ENCODE results near the gene SNX18.

The SNX18 gene

GRCh38 chr5:54561651-54562050 lies 44.1 kb downstream of the SNX18 start:
- Histone ChIP-seq H3K4me3 (ENCODE audit: low read depth in 1 of 2, low read length in 2 of 2) (no peak overlapping the region), H3K27ac (ENCODE audit: low read length) (no peak overlapping the region), H3K27me3 (ENCODE audit: low read depth, low read length) (no peaks in the 10 kb centered on the region), H3K9me3 (ENCODE audit: control insufficient read depth in 1 of 2, low read length in 2 of 2) (no peaks in the 10 kb centered on the region), H3K4me1 (ENCODE audit: control insufficient read depth in 1 of 2, insufficient read depth in 2 of 2, low read length in 2 of 2) (peaks cover 0 to 3% of the 10 kb centered on the region in 2 donors), H3K36me3 (ENCODE audit: control insufficient read depth in 1 of 2, insufficient read depth in 2 of 2, low read length in 2 of 2) (no peaks in the 10 kb centered on the region)

- no peak overlapping the region for H3K4me3 ChIP-seq (ENCODE audit: low read depth in 1 of 2, low read length in 2 of 2)
Observed at GRCh38 chr5:54563083-54563761, 45.7 kb downstream of the SNX18 start.

GRCh38 chr5:54567996-54568395 lies 50.4 kb downstream of the SNX18 start:
- no peaks in the 10 kb centered on the region for H3K36me3 ChIP-seq (ENCODE audit: control insufficient read depth in 1 of 2, insufficient read depth in 2 of 2, low read length in 2 of 2)
- no peaks in the 10 kb centered on the region for H3K27me3 ChIP-seq (ENCODE audit: low read depth, low read length)
- no peak overlapping the region for H3K27ac ChIP-seq (ENCODE audit: low read length)
- no peaks in the 10 kb centered on the region for H3K4me1 ChIP-seq (ENCODE audit: control insufficient read depth in 1 of 2, insufficient read depth in 2 of 2, low read length in 2 of 2)
- peaks cover 0 to 3% of the 10 kb centered on the region in 2 donors for H3K9me3 ChIP-seq (ENCODE audit: control insufficient read depth in 1 of 2, low read length in 2 of 2)
- H3K4me3 ChIP-seq (ENCODE audit: low read depth in 1 of 2, low read length in 2 of 2): no peak overlapping the region

More at GRCh38 chr5:54563083-54563761, 45.7 kb downstream of the SNX18 start:
- Histone ChIP-seq H3K4me1 (ENCODE audit: control insufficient read depth in 1 of 2, insufficient read depth in 2 of 2, low read length in 2 of 2) (no peaks in the 10 kb centered on the region), H3K27ac (ENCODE audit: low read length) (no peak overlapping the region), H3K9me3 (ENCODE audit: control insufficient read depth in 1 of 2, low read length in 2 of 2) (peaks cover 0 to 3% of the 10 kb centered on the region in 2 donors), H3K36me3 (ENCODE audit: control insufficient read depth in 1 of 2, insufficient read depth in 2 of 2, low read length in 2 of 2) (no peaks in the 10 kb centered on the region), H3K27me3 (ENCODE audit: low read depth, low read length) (no peaks in the 10 kb centered on the region)

GRCh38 chr5:54570916-54571315 lies 53.4 kb downstream of the SNX18 start:
- Histone ChIP-seq H3K9me3 (ENCODE audit: control insufficient read depth in 1 of 2, low read length in 2 of 2) (peaks cover 0 to 3% of the 10 kb centered on the region in 2 donors), H3K4me1 (ENCODE audit: control insufficient read depth in 1 of 2, insufficient read depth in 2 of 2, low read length in 2 of 2) (no peaks in the 10 kb centered on the region), H3K27me3 (ENCODE audit: low read depth, low read length) (no peaks in the 10 kb centered on the region), H3K36me3 (ENCODE audit: control insufficient read depth in 1 of 2, insufficient read depth in 2 of 2, low read length in 2 of 2) (no peaks in the 10 kb centered on the region), H3K4me3 (ENCODE audit: low read depth in 1 of 2, low read length in 2 of 2) (no peak overlapping the region), H3K27ac (ENCODE audit: low read length) (no peak overlapping the region)

- peaks cover 0 to 3% of the 10 kb centered on the region in 2 donors for H3K9me3 ChIP-seq (ENCODE audit: control insufficient read depth in 1 of 2, low read length in 2 of 2)
- H3K27me3 ChIP-seq (ENCODE audit: low read depth, low read length): no peaks in the 10 kb centered on the region
- H3K36me3 ChIP-seq (ENCODE audit: control insufficient read depth in 1 of 2, insufficient read depth in 2 of 2, low read length in 2 of 2): no peaks in the 10 kb centered on the region
- H3K4me3 ChIP-seq (ENCODE audit: low read depth in 1 of 2, low read length in 2 of 2): no peak overlapping the region
- H3K27ac ChIP-seq (ENCODE audit: low read length): no peak overlapping the region
- no peaks in the 10 kb centered on the region for H3K4me1 ChIP-seq (ENCODE audit: control insufficient read depth in 1 of 2, insufficient read depth in 2 of 2, low read length in 2 of 2)
Observed at GRCh38 chr5:54571462-54571861, 53.9 kb downstream of the SNX18 start.

GRCh38 chr5:54573812-54574489 lies 56.4 kb downstream of the SNX18 start:
- no peaks in the 10 kb centered on the region for H3K4me1 ChIP-seq (ENCODE audit: control insufficient read depth in 1 of 2, insufficient read depth in 2 of 2, low read length in 2 of 2)
- no peaks in the 10 kb centered on the region for H3K27me3 ChIP-seq (ENCODE audit: low read depth, low read length)
- no peak overlapping the region for H3K4me3 ChIP-seq (ENCODE audit: low read depth in 1 of 2, low read length in 2 of 2)
- no peaks in the 10 kb centered on the region for H3K9me3 ChIP-seq (ENCODE audit: control insufficient read depth in 1 of 2, low read length in 2 of 2)
- no peak overlapping the region for H3K27ac ChIP-seq (ENCODE audit: low read length)
- H3K36me3 ChIP-seq (ENCODE audit: control insufficient read depth in 1 of 2, insufficient read depth in 2 of 2, low read length in 2 of 2): no peaks in the 10 kb centered on the region

- Histone ChIP-seq H3K27ac (ENCODE audit: low read length) (no peak overlapping the region), H3K9me3 (ENCODE audit: control insufficient read depth in 1 of 2, low read length in 2 of 2) (no peaks in the 10 kb centered on the region), H3K36me3 (ENCODE audit: control insufficient read depth in 1 of 2, insufficient read depth in 2 of 2, low read length in 2 of 2) (no peaks in the 10 kb centered on the region), H3K4me1 (ENCODE audit: control insufficient read depth in 1 of 2, insufficient read depth in 2 of 2, low read length in 2 of 2) (peaks cover 10 to 14% of the 10 kb centered on the region in 2 donors), H3K27me3 (ENCODE audit: low read depth, low read length) (no peaks in the 10 kb centered on the region), H3K4me3 (ENCODE audit: low read depth in 1 of 2, low read length in 2 of 2) (no peak overlapping the region)
Observed at GRCh38 chr5:54577528-54577927, 60.0 kb downstream of the SNX18 start.

GRCh38 chr5:54577937-54578653 lies 60.5 kb downstream of the SNX18 start:
- Histone ChIP-seq H3K27me3 (ENCODE audit: low read depth, low read length) (no peaks in the 10 kb centered on the region), H3K27ac (ENCODE audit: low read length) (no peak overlapping the region), H3K9me3 (ENCODE audit: control insufficient read depth in 1 of 2, low read length in 2 of 2) (no peaks in the 10 kb centered on the region), H3K4me1 (ENCODE audit: control insufficient read depth in 1 of 2, insufficient read depth in 2 of 2, low read length in 2 of 2) (peaks cover 10 to 14% of the 10 kb centered on the region in 2 donors), H3K4me3 (ENCODE audit: low read depth in 1 of 2, low read length in 2 of 2) (no peak overlapping the region), H3K36me3 (ENCODE audit: control insufficient read depth in 1 of 2, insufficient read depth in 2 of 2, low read length in 2 of 2) (no peaks in the 10 kb centered on the region)

GRCh38 chr5:54579591-54580295 lies 62.2 kb downstream of the SNX18 start:
- Histone ChIP-seq H3K27me3 (ENCODE audit: low read depth, low read length) (no peaks in the 10 kb centered on the region), H3K9me3 (ENCODE audit: control insufficient read depth in 1 of 2, low read length in 2 of 2) (no peaks in the 10 kb centered on the region), H3K4me1 (ENCODE audit: control insufficient read depth in 1 of 2, insufficient read depth in 2 of 2, low read length in 2 of 2) (peaks cover 10 to 14% of the 10 kb centered on the region in 2 donors), H3K36me3 (ENCODE audit: control insufficient read depth in 1 of 2, insufficient read depth in 2 of 2, low read length in 2 of 2) (no peaks in the 10 kb centered on the region), H3K4me3 (ENCODE audit: low read depth in 1 of 2, low read length in 2 of 2) (no peak overlapping the region), H3K27ac (ENCODE audit: low read length) (no peak overlapping the region)

- H3K9me3 ChIP-seq (ENCODE audit: control insufficient read depth in 1 of 2, low read length in 2 of 2): peaks cover 0 to 3% of the 10 kb centered on the region in 2 donors
- H3K27me3 ChIP-seq (ENCODE audit: low read depth, low read length): no peaks in the 10 kb centered on the region
- H3K36me3 ChIP-seq (ENCODE audit: control insufficient read depth in 1 of 2, insufficient read depth in 2 of 2, low read length in 2 of 2): no peaks in the 10 kb centered on the region
- peak overlapping the region; percentile 16 for H3K27ac ChIP-seq (ENCODE audit: low read length)
- peaks cover 10 to 14% of the 10 kb centered on the region in 2 donors for H3K4me1 ChIP-seq (ENCODE audit: control insufficient read depth in 1 of 2, insufficient read depth in 2 of 2, low read length in 2 of 2)
- no peak overlapping the region for H3K4me3 ChIP-seq (ENCODE audit: low read depth in 1 of 2, low read length in 2 of 2)
Observed at GRCh38 chr5:54580997-54581811, 63.6 kb downstream of the SNX18 start.

All from muscle layer of duodenum (tissue), 2 donors.